ENCODE data around the gene ZNF536.

Gene ZNF536

DNA sequence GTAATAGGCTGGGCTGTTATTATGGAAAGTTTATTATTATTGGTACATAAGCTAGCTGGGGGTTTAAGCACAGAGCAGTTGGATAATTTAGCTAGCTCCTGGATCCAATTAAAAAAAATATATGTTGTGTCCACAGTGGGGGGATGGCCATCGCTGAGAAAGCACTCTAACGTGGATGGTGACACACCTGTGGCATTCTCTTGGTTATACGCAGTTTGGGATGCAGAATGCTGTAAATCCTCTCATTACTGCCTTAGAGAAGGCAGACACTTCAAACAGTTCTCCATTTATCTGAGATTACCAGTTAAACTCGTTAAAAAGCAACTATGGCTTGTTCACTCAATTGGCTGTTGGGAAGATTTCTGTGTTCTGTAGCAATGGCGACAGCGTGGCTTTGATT lies 2.4 kb upstream of the ZNF536 start:
- H3K27me3 Mint-ChIP-seq: peaks cover 14% of the 10 kb centered on the region
- no peaks in the 10 kb centered on the region for H3K36me3 Mint-ChIP-seq
- H3K9me3 Mint-ChIP-seq: no peaks in the 10 kb centered on the region
- no peak overlapping the region for H3K4me3 Mint-ChIP-seq
- no peak overlapping the region for H3K27ac Mint-ChIP-seq
- H3K4me1 Mint-ChIP-seq: no peaks in the 10 kb centered on the region

DNA sequence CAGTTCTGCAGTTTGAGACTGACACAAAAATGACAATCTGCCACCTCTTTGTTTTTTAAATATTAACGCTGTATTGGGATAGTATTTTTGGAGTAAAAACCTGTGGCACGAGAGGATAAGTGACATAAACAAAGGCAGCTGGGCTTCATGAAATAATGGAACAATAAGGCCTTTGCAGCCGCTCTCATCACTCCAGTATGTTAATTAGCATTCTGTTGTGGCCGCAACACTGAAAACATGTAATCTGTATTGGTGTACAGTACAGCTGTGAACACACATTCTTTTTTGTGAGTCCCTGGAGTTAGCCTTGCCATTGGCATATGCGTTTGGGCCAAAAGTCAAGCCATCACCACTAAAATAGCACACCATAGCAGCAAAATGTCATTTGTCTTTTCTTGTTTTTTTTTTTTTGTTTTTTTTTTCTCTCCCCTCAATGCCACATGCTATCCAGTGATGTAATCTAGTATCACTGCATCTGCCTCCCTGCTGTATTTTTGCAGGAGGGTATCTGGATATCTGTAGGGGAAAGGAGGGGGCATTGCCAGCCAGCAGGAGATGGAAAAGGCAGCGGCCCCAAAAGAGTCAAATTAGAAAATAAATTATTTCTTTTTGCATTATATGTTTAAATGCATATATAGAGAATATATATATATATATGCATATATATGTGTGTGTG lies 885 bp upstream of the ZNF536 start:
- no peaks in the 10 kb centered on the region for H3K4me1 Mint-ChIP-seq
- no peaks in the 10 kb centered on the region for H3K36me3 Mint-ChIP-seq
- no peak overlapping the region for H3K27ac Mint-ChIP-seq
- no peak overlapping the region for H3K4me3 Mint-ChIP-seq
- peaks cover 23% of the 10 kb centered on the region for H3K27me3 Mint-ChIP-seq
- no peaks in the 10 kb centered on the region for H3K9me3 Mint-ChIP-seq

DNA sequence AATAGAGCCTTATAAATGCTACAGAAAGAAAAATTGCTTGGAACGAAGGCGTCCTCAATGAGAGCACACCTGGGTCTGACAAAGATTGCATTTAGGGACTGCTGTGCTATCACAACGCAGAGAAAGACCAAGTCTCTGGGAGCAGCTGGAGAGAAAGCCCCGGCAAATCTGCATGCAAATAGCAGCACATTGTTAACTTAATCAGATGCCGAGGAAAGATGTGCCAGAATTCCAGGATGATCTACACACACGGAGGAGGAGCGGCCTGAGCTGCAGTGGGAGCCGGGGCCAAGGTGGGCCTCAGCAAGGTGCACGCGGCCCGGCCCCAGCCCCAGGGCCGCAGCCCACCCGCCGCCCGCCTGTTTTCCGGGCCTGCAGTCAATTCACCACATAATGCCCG lies 1.4 kb downstream of the ZNF536 start:
- Mint-ChIP-seq H3K27me3 (peaks cover 28% of the 10 kb centered on the region), H3K9me3 (no peaks in the 10 kb centered on the region), H3K36me3 (no peaks in the 10 kb centered on the region), H3K27ac (no peak overlapping the region), H3K4me3 (no peak overlapping the region), H3K4me1 (no peaks in the 10 kb centered on the region)

DNA sequence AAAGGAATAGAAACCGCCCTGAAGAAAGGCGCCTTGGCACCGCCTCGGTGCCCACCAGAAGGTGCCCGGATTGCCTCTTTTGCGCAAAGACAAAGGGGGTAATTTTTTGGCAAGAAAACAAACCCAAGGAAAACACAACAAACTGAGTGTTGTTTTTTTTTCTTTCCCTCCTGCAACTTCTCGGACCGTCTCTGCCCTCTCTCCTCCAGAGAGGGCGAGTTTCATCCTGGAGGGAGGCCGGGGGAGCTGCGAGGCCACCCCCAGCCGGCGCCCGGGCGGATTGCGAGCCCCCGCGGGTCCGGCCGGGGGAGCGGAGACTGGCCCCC lies 2.3 kb downstream of the ZNF536 start:
- H3K4me1 Mint-ChIP-seq: no peaks in the 10 kb centered on the region
- H3K9me3 Mint-ChIP-seq: no peaks in the 10 kb centered on the region
- no peaks in the 10 kb centered on the region for H3K36me3 Mint-ChIP-seq
- no peak overlapping the region for H3K27ac Mint-ChIP-seq
- H3K4me3 Mint-ChIP-seq: no peak overlapping the region
- H3K27me3 Mint-ChIP-seq: peaks cover 28% of the 10 kb centered on the region

DNA sequence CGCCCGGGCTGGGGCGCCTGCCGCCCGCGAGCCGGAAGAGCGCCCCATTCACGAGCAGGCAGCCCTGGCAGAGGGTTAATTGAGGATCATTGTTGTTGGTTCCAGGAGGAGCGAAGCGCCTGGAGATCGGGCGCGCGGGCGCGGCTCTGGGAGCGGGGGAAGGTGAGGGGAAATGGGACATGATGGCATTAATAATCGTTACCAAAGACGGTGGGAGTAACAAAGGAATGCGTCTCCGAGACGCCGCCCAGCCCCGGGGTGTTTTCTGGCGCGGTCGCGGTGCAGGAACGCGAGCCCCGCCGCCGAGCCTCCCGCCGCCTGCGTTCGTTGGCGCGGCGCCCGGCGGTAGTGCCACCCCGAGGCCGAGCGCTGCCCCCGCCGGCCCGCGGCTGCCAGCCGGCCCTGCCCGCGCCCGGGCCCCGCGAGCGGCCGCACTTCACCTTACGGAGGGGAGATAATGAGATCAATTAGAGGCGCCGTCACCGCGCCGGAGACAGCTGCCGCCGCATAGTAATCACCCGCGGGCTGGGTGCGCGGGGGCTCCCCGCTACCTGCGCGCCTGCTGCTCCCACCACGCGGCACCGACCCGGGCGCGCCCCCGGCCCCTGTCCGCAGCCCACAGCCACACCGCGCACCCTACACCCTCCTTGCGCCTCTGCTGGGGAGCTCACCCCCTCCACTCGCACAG lies 2.8 kb downstream of the ZNF536 start:
- no peaks in the 10 kb centered on the region for H3K9me3 Mint-ChIP-seq
- no peak overlapping the region for H3K27ac Mint-ChIP-seq
- H3K27me3 Mint-ChIP-seq: peaks cover 28% of the 10 kb centered on the region
- H3K36me3 Mint-ChIP-seq: no peaks in the 10 kb centered on the region
- no peak overlapping the region for H3K4me3 Mint-ChIP-seq
- H3K4me1 Mint-ChIP-seq: no peaks in the 10 kb centered on the region

DNA sequence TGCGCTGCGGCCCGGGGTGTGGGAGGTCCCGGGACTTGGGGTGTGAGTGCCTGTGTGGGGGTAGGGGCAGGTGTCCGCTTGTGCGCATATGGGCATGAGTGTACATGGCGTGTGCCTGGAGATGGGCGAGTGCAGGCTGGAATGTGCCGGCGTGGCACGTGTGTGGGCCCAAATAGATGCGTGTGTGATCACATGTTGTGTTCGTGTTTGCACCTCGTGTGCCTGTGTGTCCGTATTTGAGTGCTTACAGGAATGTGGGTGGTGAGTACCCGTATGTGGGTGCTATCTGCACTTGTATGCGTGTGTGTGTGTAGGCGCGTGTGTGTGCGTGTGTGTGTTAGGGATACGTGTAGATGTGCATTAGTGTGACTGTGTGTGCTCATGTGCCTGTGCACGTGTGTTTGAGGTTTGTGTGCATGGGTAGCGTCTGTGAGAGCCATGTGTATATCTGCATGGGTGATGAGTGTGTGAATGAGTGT lies 3.4 kb downstream of the ZNF536 start:
- Mint-ChIP-seq H3K4me1 (no peaks in the 10 kb centered on the region), H3K27ac (no peak overlapping the region), H3K4me3 (no peak overlapping the region), H3K36me3 (no peaks in the 10 kb centered on the region), H3K9me3 (no peaks in the 10 kb centered on the region), H3K27me3 (peaks cover 28% of the 10 kb centered on the region)

DNA sequence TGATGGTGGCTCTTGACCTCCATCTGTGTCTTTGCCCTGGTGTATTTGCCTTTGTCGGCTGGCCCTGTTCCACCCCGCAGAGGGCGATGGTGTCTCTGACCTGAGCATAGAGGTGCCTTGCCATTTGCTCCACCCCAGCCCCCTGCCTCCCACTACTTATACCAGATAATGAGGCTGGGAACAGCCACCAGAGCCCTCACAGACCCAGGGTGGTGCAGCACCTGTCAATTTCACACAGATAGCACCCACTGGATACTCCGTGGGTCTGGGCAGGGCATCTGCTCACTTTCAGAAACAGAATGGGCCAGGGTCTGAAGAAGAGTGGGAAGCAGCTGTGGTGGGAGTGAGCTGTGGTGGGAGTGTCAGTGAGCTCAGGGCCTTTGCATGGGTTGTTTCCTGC lies 4.1 kb downstream of the ZNF536 start:
- H3K36me3 Mint-ChIP-seq: no peaks in the 10 kb centered on the region
- H3K27ac Mint-ChIP-seq: no peak overlapping the region
- H3K4me3 Mint-ChIP-seq: no peak overlapping the region
- H3K27me3 Mint-ChIP-seq: peaks cover 28% of the 10 kb centered on the region
- no peaks in the 10 kb centered on the region for H3K9me3 Mint-ChIP-seq
- no peaks in the 10 kb centered on the region for H3K4me1 Mint-ChIP-seq

DNA sequence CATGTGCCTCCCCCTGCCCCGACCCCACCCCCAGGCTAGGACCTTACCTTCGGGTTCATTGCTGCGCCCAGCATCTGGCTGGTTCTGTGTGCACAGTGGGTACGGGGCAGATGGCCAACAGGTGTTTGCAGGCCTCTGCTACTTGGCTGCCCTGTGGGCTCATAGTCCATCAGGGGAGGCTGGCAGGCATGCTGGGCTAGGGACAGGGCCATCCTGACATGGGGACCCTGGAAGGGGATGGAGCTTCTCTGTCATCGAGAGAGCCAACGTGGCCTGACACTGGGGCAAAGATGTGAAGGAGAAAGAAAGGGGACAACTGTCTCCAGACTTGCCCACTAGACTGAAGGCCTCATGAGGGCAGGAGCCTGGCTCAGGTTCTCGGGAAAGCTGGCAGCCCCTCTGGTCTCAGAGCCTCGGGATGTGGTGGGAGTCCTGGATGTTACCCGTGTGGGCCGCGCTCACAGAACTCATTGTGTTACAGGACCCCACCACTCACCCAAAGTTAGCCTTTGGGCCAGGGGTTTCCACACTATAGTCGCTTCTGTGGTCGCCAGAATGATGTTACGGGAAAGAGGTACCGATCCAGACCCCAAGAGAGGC lies 4.7 kb downstream of the ZNF536 start:
- no peak overlapping the region for H3K4me3 Mint-ChIP-seq
- no peaks in the 10 kb centered on the region for H3K4me1 Mint-ChIP-seq
- no peak overlapping the region for H3K27ac Mint-ChIP-seq
- peaks cover 25% of the 10 kb centered on the region for H3K27me3 Mint-ChIP-seq
- H3K36me3 Mint-ChIP-seq: no peaks in the 10 kb centered on the region
- no peaks in the 10 kb centered on the region for H3K9me3 Mint-ChIP-seq

DNA sequence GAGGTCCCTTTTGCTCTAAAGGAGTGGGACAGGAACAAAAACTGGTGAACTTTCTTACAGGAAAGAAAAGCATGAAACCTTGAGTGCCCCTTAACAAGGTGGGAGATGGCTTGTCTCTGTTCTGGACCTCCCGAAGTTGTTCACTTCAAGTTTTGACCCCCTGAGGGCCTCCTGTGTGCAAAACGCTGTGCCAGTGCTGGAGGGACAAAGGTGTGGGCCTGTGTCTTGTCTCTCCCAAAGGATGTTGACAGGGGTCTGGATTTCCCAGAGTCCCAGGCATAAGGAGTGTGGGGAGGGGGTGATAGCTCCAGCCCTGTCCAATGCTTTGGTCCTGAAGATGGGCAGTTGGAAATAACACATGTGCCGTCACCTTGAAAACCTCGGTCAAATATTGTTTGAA lies 6.5 kb downstream of the ZNF536 start:
- H3K27ac Mint-ChIP-seq: no peak overlapping the region
- H3K4me1 Mint-ChIP-seq: no peaks in the 10 kb centered on the region
- no peaks in the 10 kb centered on the region for H3K36me3 Mint-ChIP-seq
- no peak overlapping the region for H3K4me3 Mint-ChIP-seq
- H3K9me3 Mint-ChIP-seq: no peaks in the 10 kb centered on the region
- H3K27me3 Mint-ChIP-seq: peaks cover 15% of the 10 kb centered on the region

DNA sequence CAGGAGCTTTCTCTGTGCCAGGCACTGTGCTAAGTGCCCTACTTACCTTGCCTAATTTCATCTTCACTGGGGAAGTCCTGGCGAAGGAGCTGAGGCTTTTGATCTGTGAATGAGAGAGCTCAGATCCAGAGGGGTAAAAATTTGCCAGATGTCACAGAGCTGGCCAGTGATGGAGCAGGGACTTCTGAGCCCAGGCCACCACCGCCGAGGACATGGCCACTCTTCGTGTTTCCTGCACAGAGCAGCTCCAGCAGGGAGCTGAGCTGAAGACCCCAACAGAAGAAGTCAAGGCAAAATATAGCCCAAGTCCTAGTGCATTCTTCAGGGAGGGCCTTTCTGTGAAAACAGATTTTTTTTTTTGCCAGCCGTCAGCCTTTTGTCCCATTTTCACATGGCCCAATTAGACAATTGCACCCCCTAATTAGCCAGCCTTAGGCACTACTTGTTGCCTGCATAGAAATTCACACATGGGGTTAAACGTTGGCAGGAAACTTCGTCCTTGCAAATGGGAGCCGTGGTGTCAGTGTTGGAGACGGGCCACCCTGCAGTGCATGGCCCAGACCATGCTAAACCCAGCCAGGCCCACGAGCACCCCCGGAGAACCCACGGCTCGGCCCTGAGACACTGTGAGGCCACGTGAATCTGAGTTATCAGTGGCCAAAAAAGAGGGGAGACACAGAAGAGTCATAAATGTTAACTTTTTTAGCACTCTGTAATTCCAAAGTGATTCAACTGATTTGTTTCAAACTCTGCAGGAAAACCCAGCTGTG lies 7.8 kb downstream of the ZNF536 start:
- no peak overlapping the region for H3K27ac Mint-ChIP-seq
- no peaks in the 10 kb centered on the region for H3K4me1 Mint-ChIP-seq
- H3K27me3 Mint-ChIP-seq: peaks cover 13% of the 10 kb centered on the region
- H3K36me3 Mint-ChIP-seq: no peaks in the 10 kb centered on the region
- no peak overlapping the region for H3K4me3 Mint-ChIP-seq
- no peaks in the 10 kb centered on the region for H3K9me3 Mint-ChIP-seq

DNA sequence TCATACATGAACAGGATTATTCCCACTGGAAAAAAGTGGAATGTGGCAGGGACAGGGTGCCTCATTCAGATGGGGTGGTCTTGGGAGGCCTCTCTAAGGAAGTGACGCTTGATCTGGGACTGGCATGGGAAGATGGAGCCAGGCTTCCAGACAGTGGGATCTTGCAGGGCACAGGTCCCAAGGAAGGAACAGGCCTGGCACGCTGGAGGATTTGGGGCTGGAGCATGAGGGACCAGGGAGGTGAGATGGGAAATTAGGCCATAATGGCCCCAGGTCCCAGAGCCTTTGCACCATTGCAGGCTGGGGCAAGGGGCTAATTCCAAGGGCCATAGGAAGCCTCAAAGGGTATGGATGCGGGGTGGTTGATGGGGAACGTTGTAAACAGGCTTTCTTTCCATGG lies 9.2 kb downstream of the ZNF536 start:
- no peak overlapping the region for H3K27ac Mint-ChIP-seq

DNA sequence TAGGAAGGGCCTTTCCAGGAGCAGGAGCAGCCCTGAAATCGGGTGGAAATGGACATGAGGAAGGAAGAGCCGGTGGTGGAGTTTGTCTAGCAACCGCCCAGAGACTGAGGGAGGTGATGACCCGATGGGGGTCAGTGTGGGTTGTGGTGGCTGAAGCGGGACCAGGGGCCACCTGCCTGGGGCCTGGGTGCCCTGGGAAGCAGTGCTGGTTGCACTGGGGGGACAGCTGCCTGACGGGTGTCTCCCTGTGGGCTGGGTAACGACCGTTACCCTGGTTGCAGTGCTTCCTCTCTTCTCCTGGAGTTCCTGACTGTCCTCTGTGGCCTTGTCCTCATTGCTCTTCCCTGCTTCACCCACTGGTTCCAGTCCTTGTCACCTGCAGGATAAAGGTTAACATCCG lies 13.0 kb downstream of the ZNF536 start:
- Mint-ChIP-seq H3K9me3 (no peaks in the 10 kb centered on the region), H3K27me3 (peaks cover 3% of the 10 kb centered on the region), H3K36me3 (no peaks in the 10 kb centered on the region), H3K27ac (no peak overlapping the region), H3K4me1 (no peaks in the 10 kb centered on the region), H3K4me3 (no peak overlapping the region)

More for the DNA sequence above, 9.2 kb downstream of the ZNF536 start:
- no peaks in the 10 kb centered on the region for H3K36me3 Mint-ChIP-seq
- H3K4me1 Mint-ChIP-seq: no peaks in the 10 kb centered on the region
- no peak overlapping the region for H3K4me3 Mint-ChIP-seq
- H3K9me3 Mint-ChIP-seq: no peaks in the 10 kb centered on the region
- H3K27me3 Mint-ChIP-seq: peaks cover 8% of the 10 kb centered on the region

DNA sequence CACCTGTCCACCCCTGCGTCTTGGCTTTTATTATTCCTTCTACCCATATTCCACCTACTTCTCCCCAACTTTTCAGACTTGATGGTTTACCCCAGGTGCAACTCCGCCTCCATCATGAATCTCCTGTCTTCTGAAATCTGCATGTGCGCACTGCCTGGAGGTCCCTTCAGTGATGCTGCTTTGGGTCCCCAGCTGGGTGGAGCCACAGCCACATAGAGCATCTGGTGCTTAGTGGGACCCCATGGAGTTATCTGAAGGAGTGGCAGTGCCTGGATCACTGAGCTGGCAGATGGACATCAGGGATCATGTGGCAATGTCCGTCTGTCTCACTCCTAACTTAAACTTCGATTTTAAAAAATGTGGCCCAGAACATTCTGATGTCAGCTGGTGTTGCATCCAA lies 13.5 kb downstream of the ZNF536 start:
- H3K4me1 Mint-ChIP-seq: no peaks in the 10 kb centered on the region
- H3K36me3 Mint-ChIP-seq: no peaks in the 10 kb centered on the region
- H3K27ac Mint-ChIP-seq: no peak overlapping the region
- no peak overlapping the region for H3K4me3 Mint-ChIP-seq
- H3K9me3 Mint-ChIP-seq: no peaks in the 10 kb centered on the region
- H3K27me3 Mint-ChIP-seq: peaks cover 3% of the 10 kb centered on the region

DNA sequence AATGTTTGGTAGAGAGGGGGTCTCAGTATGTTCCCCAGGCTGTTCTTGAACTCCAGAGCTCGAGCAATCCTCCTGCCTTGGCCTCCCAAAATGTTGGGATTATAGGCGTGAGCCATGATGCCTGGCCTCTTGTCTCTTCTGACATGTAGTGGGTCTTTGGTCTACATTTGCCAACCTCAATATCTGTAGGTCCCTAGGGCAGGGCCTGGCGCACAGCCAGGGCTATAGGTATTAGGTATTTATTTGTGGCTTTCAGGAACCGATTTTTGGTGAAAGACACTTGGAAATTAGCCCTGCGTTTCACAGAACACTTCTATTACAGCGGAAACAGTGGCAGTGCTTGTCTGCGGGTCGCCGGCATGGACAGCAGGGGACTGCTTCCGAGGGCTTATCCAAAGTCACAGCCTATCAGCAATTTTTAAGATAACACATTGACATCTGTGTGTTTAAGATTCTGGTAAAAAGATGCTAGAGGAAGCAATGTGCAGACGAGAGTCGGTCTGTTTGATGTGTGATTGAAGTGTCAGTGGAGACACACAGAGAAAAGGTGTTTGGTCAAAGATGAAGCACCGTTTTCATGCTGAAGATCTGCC lies 14.5 kb downstream of the ZNF536 start:
- no peak overlapping the region for H3K27ac Mint-ChIP-seq
- no peaks in the 10 kb centered on the region for H3K4me1 Mint-ChIP-seq
- H3K9me3 Mint-ChIP-seq: no peaks in the 10 kb centered on the region
- no peaks in the 10 kb centered on the region for H3K36me3 Mint-ChIP-seq
- H3K4me3 Mint-ChIP-seq: no peak overlapping the region
- peaks cover 3% of the 10 kb centered on the region for H3K27me3 Mint-ChIP-seq

DNA sequence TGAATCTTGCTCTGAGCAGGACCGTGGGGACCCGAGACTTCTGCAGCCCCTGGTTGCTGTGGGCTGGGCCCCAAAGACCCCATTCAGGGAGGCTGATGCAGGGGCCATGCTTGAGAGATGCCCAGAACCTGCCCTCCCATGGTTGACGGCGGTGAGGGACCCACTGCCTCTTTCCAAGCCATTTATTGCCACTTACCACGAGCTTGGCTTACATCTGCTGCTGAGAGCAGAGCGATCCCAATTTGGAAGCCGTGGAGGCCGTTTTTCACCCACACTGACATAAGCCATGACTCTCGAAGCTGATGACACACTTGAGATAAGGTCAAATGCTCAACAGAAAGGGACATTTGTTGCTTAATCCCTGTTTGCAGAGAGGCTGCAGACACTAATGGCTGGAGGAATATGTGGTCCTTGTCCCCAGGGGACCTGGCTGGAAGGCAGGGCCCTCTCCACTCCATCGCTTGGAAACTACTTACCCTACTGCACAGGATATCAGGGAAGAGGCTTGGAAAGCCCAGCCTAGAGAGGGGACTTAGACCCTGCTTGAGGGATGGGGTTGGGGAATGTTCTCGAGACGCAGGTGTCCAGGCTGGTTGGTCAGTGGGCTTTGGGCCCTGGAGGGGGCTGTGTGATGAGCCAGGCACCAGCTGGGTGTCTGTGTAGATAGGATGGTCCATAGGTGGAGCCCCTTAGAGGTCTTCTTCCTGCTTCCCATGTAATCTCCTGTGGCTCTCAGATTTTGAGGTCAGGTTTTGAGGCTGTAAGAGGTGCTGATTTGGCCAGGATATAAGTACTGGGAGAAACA lies 15.3 kb downstream of the ZNF536 start:
- Mint-ChIP-seq H3K36me3 (no peaks in the 10 kb centered on the region), H3K27me3 (peaks cover 3% of the 10 kb centered on the region), H3K27ac (no peak overlapping the region), H3K4me1 (no peaks in the 10 kb centered on the region), H3K4me3 (no peak overlapping the region), H3K9me3 (no peaks in the 10 kb centered on the region)
